HG02798 (cell line): Measurements from ENCODE around the gene NHSL2.

Source experiments
- ATAC-seq: cut with Tn5 transposase; IDR thresholded peaks from one replicate; pipeline ENCODE4 v1.9.1; 2021; ENCODE audit warnings: mild to moderate bottlenecking; ENCODE audit not compliant: unreplicated experiment, poor library complexity

NHSL2 gene

DNA sequence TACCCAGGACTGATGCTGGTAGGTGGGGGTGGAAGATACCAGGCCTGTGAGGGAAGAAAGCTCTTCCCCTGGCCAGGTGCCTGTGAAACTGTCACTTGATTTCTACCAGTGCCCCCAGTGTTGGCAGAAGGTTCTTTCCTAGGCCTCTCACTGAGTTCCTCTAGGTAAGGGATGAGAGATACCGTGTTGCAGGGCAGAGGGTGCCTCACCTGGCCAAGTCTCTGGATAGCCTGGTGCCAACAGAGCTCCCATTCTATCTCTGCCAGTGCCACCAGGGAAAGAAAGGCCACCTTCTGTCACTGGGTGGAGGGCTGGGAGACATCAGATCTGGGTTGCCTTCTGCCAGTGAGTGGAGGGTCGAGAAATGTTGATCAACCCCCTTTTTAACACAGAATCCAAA lies 127.0 kb downstream of the NHSL2 start:
- ATAC-seq, result no peak

DNA sequence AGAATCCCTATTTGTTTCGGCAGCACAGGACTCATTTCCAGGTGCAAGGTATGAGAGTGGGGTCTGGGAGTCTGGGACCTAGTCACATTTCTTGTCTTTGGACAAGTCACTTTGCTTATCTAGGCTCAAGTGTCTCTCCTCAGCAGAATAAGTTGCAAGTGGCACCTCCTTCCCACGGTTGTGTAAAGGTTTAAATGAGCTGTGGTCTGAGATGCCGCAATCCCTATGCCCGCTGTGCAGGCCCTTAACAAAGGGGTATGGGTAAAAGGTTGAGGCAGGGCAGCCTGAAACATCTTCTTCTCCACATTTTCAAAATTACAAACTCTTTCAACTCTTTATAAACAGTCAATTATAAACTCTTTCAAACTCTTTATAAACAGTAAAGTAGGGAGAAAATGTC lies 127.4 kb downstream of the NHSL2 start:
- ATAC-seq, result no peak

- ATAC-seq, result no peak
These were observed 128.2 kb downstream of the NHSL2 start for GRCh38 chrX:72038868-72039267.

GRCh38 chrX:72040506-72040905 lies 129.9 kb downstream of the NHSL2 start:
- no peak for ATAC-seq

GRCh38 chrX:72041176-72041575 lies 130.5 kb downstream of the NHSL2 start:
- no peak for ATAC-seq

DNA sequence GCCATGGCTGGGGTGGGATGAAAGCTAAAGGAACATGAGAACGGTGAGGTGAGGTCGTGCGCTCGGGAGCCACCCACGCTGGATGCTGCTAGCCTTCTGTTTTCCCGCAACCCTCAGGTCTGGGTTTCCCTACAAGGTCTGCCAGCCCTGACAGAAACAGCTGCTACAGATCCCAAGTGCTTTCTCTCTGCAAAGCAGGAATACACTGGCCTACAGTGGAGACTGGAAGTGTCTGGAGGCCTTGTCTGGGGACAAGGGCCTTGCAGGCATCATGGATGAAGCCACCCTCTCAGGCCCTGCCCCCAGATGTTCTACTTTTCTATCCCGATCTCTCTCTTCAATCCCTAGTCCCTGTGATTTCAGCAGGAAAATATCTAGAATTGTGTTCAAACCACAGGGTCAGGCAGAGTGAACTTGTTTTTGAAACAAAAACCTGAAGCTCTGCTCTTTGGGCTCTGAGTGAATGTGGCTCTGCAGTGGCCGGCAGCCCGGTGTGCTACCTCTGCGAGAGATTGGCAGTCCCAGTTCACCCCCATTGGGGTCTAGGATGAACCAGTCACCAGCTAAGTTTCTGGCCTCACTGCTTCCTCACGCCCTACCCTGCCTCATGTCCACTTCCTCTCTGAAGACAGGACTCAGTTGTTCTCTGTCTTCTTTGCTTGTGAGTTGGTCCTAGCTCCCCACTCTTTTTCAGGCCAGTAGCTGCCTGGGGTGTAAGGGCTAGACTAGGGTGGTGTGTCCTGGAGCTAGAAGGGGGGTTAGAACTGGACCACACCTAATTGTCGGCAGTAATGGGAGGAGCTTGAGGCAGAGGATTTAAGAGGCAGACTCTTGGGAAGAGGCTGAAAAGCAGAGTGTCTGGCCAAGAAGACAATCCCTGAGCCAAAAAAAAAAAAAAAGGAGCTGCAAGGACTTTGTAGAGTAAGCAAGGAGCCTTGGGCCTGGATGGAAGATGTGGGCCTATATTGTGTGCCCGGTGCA lies 131.5 kb downstream of the NHSL2 start:
- ATAC-seq, result no peak

DNA sequence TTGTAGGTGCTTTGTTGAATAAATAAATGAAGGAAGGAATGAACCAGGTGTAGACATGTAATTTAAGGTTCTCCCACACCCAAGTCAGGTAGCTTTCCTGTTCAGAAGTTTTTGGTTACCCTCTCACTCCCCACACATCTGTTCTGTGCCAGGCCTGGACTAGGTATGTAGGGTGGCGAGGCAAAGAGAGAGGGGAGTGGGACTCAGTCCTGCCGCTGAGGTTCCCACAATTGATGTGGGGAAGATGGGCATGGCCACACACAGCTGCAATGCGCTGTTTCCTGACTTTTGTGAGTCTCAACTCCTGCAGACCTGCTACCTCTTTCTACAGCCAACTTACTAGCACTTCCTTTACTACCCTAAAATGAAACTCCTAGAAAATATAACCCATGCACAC lies 132.2 kb downstream of the NHSL2 start:
- ATAC-seq, result no peak

- ATAC-seq, result no peak
These were observed 133.0 kb downstream of the NHSL2 start for GRCh38 chrX:72043636-72044035.

GRCh38 chrX:72045141-72045540 lies 134.5 kb downstream of the NHSL2 start:
- no peak for ATAC-seq

GRCh38 chrX:72045552-72046277 lies 135.1 kb downstream of the NHSL2 start:
- ATAC-seq, result no peak

GRCh38 chrX:72046447-72046846 lies 135.8 kb downstream of the NHSL2 start:
- ATAC-seq, result no peak

- no peak for ATAC-seq
These were observed 138.1 kb downstream of the NHSL2 start for GRCh38 chrX:72048510-72049455.

GRCh38 chrX:72050011-72050410 lies 139.4 kb downstream of the NHSL2 start:
- no peak for ATAC-seq

DNA sequence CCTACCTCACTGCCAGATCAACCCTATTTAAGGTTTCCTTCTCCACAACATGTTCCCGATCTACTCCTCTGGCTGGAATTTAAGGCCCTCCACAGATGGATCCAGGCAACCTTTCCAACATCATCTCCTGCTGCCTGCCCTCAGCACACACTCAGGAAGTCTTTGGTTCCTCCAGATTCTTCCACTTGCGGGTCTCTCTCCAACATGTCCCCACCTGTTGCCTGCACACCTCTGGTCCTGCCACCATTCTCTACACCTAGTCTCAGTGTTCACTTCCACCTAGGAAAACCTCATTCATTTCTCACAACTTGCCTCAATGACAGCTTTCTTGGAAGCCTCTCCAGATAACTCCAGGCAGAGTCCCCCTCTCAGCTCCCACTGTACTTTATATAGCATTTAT lies 140.9 kb downstream of the NHSL2 start:
- ATAC-seq, result no peak

- no peak for ATAC-seq
These were observed 141.9 kb downstream of the NHSL2 start for GRCh38 chrX:72052415-72053090.

- no peak for ATAC-seq
These were observed 142.9 kb downstream of the NHSL2 start for GRCh38 chrX:72053508-72053907.

GRCh38 chrX:72054779-72055489 lies 144.3 kb downstream of the NHSL2 start:
- no peak for ATAC-seq

DNA sequence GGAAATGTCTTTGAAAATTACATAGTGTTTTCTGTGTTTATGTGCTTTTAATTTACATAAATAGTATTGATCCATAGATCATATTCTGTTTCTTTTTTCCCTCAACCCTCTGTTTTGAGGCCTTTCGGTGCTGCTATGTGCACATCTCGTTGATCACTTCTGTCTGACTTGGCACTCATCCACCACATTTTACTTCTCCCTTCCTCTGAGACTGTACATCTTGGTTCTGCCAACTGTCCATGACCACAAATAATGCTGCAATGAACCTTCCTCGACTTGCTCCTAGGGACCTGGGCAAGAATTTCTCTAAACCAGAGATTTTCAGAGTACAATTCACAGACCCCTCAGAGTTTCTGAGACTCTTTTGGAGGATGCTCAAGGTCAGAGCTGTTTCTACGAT lies 146.7 kb downstream of the NHSL2 start:
- ATAC-seq, result no peak

- no peak for ATAC-seq
These were observed 147.2 kb downstream of the NHSL2 start for GRCh38 chrX:72057849-72058248.
